Epithelial cell of esophagus (primary cell): ENCODE measurements around the gene ABCC5.
A peak's percentile ranks its signal among the peaks of the same experiment; 100 is the strongest.

Experiments
- DNase-seq: peaks from one replicate; pipeline ENCODE4 v3.0.0; 2010; ENCODE audit warnings: low read depth
- H3K4me3 ChIP-seq: 2 replicates; pipeline ENCODE4 v1.5.1; 2011; ENCODE audit warnings: mild to moderate bottlenecking, low read length, control low read depth
- TF ChIP-seq, protein P1 (sequence below): IDR thresholded peaks from 2 replicates; pipeline ENCODE4 v1.5.1; 2011; ENCODE audit warnings: low read depth, mild to moderate bottlenecking, low read length, control low read depth, inconsistent platforms; ENCODE audit not compliant: insufficient read depth; ENCODE audit errors: missing control alignments

The ABCC5 gene

DNA sequence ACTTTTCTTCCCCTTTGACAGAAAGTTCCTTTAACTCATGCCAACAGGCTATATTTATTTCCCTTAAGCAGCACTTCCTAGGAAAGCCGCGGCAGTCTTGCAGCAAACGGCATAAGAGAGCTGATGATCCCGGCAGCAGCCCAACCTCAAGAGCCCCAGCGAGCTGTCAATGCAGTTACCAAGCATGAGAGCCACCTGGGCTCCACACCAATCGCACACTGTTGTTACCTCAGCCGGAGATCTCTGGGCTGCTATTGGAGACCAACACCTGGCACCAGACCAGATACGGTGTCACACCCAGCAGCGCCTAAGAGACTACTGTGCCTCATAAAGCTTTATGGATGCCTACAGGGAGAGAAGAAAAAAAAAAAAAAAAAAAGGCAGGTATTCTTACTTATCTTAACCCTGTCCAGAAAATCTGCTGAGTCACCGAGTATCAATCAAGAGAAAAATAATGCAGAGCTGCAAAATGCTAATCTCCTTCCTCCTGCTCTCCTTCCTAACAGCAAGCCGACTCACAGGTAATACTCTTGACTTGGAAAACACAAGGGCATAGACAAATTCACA is 11.7 kb downstream of the ABCC5 start:
- TF ChIP-seq, protein P1, sequence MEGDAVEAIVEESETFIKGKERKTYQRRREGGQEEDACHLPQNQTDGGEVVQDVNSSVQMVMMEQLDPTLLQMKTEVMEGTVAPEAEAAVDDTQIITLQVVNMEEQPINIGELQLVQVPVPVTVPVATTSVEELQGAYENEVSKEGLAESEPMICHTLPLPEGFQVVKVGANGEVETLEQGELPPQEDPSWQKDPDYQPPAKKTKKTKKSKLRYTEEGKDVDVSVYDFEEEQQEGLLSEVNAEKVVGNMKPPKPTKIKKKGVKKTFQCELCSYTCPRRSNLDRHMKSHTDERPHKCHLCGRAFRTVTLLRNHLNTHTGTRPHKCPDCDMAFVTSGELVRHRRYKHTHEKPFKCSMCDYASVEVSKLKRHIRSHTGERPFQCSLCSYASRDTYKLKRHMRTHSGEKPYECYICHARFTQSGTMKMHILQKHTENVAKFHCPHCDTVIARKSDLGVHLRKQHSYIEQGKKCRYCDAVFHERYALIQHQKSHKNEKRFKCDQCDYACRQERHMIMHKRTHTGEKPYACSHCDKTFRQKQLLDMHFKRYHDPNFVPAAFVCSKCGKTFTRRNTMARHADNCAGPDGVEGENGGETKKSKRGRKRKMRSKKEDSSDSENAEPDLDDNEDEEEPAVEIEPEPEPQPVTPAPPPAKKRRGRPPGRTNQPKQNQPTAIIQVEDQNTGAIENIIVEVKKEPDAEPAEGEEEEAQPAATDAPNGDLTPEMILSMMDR: no peak
- no peak overlapping the region for H3K4me3 ChIP-seq
- DNase-seq: peak; percentile 99

DNA sequence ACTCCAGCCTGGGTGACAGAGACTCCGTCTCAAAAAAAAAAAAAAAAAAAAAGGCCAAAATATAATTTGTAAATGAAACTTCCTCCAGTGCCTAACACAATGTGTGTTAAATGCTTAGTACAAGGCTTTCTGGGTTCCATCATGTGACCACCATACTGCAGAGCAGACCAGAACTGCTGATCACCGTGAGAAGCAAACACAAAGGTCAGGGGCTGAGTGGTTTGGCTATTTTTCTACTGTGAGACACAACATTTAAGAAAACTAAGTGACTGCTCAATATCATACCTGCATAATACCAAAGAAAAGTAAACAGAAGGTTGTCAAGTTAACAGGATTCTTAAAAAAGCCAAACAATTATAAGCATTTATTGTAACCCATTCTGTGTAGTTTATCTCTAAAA is 13.2 kb downstream of the ABCC5 start:
- no peak overlapping the region for H3K4me3 ChIP-seq
- TF ChIP-seq, protein P1: no peak
- no peak for DNase-seq

DNA sequence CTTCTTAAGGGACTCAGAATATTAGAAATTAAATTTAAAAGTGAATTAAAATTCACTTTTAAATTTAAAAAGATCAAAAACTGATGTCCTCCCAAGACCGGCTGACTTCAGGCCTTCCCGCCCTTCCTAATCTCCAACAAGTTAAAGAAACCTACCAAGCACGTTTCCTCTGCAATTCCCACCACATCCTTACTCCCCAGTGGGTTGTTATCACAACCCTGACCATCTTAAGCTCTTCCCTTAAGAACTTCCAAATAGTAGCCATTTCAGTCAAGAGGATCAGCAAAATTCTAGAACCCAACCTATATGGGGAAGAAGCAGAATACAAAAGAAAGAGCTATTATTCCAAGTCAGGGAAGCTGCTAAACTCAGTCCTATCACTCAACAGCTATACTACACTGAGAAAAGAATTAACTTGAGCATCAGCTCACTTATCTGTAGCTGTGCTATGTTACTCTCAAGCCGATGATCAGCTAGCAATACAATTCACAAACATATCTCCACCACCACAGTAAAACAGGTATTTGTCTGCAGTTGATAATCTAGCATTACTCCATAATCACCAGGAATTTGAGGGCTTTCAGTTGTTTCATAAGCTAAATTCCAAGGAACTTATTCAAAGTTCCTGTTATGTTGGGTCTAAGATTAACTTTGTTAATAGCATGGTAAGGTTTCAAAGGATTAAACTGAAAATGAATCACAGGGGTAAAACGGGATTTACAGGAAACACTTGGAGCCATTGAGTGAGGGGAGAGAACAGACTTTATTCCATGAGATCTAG is 14.3 kb downstream of the ABCC5 start:
- DNase-seq: peak; percentile 86
- TF ChIP-seq, protein P1: no peak
- no peak overlapping the region for H3K4me3 ChIP-seq

DNA sequence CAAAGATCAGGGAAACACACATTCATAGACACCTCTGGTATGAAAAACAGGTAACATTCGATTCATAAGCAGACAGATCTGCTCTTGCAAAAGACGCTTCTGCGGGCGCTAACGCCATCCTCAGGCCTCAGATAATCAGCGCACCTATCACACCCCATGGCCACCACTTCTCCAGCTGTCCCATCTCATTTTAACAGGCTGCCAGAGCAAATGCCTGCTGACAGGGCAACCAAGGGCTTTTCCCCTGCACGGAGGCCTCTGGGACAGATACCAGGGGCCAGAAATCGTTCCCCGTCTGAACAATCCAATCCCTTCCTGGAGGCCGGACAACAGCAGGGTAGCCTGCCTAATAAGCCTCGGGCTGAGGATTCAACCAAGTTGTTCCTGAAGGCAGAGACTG is 15.2 kb downstream of the ABCC5 start:
- no peak for DNase-seq
- H3K4me3 ChIP-seq: no peak overlapping the region
- TF ChIP-seq, protein P1: no peak

DNA sequence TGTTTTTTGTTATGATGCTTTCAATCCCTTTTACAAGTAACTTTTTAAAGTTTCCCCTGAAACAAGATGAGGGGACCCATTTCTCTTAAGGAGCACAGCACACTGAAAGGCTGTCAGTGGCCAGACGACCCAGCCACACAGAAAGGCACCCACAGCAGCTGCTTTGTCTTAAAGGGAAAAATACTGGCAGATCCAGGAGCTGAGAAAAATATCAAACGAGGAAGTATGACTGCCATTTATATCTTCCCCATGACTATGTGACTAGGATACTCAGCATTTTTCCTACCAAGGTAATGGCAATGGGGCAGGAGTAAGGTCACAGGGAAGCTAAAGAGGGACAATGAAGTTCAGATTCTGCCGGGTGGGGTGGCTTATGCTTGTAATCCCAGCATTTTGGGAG is 15.9 kb downstream of the ABCC5 start:
- DNase-seq: no peak
- TF ChIP-seq, protein P1: no peak

DNA sequence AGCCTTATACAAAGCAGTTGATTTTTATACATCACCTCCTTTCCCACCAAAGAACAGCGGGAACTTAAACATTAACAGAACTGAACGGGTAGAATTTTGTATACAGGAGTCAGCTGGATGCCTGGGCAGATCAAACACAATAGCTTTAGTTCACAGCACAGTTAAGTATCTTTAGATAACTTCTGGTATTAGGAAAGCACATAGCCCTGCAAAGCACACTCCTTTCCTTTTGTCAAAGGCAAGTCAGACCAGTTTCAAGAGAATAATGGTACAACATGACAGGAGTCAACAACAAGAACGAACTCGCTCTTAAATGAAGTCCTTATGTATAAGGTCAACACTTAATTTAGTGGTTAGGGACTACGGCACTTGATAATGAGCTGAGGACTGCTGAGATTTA is 26.3 kb downstream of the ABCC5 start:
- H3K4me3 ChIP-seq: no peak overlapping the region
- TF ChIP-seq, protein P1: no peak
- peak; percentile 88 for DNase-seq

More for the DNA sequence above, 15.9 kb downstream of the ABCC5 start:
- no peak overlapping the region for H3K4me3 ChIP-seq

DNA sequence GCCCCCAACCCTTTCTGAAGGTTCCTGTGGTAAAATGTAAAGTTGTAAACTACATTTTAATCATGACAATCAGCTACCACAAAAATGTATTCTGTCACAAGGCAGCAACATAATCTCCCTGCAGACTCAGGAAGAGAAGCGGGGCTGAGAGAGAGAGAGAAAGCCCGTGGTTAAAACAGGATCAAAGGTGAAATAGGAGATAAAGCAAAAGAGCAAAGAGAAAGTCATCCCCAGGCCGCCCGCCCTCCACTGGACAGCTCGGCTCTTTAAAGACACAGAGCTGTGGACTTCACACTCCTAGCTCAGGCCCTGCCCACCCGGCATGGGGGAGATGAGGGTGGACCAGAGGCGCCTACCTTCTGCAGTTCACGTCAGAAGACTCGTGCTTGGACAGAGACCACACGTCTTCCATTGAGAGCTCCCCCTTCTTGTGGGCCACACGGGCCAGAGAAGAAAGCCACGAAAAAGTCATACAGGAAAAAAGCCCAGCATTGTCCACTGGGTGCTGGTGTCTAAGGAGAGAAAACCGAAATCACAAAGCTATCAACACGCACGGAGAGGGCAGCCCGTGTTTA is 29.4 kb downstream of the ABCC5 start:
- no peak overlapping the region for H3K4me3 ChIP-seq
- no peak for DNase-seq
- TF ChIP-seq, protein P1: no peak
